PC-9 (cell line): ENCODE data around the gene GPR4. TPM values are rescaled to one million over a fixed set of nuclear protein-coding genes. Genes with fewer than 3 reads are reported as not detected.
A peak's percentile ranks its signal among the peaks of the same experiment; 100 is the strongest.

ENCODE experiments used
- BruUV-seq: library from RNA; stranded (reverse); fragments of 400-500 nt; replicated peaks from 2 replicates; lab custom pipeline; 2021; lab: Mats Ljungman, UMichigan
- CTCF ChIA-PET: fragments of 300-600 bp; sonication (Branson Sonifier 250); formaldehyde crosslinking; loops from one replicate; lab custom pipeline; 2022; ENCODE audit warnings: antibody characterized with exemption; lab: Charles Lee
- POLR2A ChIA-PET: fragments of 300-600 bp; sonication (Branson Sonifier 250); formaldehyde crosslinking; loops from one replicate; lab custom pipeline; 2022; ENCODE audit warnings: antibody characterized with exemption; ENCODE audit not compliant: unreplicated experiment; lab: Charles Lee
- DNase-seq, 2 experiments: peaks; one replicate each; pipeline versions ENCODE4 v3.0.0 to v3.0.0-alpha.2; 2015 to 2022; ENCODE audit warnings: mixed read lengths in 1 of 2
- H2AFZ ChIP-seq: fragments of 200-600 bp; sonication (generic); 2 replicates; pipeline ENCODE4 v1.8.1; 2017; ENCODE audit warnings: antibody characterized with exemption
- H3F3A ChIP-seq: fragments of 200-600 bp; sonication (generic); 2 replicates; pipeline ENCODE4 v1.8.1; 2017; ENCODE audit warnings: antibody characterized with exemption, mild to moderate bottlenecking, low read depth; ENCODE audit not compliant: insufficient read depth
- H3K27ac ChIP-seq: fragments of 200-600 bp; sonication (generic); 2 replicates; pipeline ENCODE4 v1.6.1; 2016; ENCODE audit warnings: mixed run types
- H3K27me3 ChIP-seq: fragments of 200-600 bp; sonication (generic); 2 replicates; pipeline ENCODE4 v1.6.1; 2016; ENCODE audit warnings: low read depth, mixed run types; ENCODE audit not compliant: insufficient read depth
- H3K36me3 ChIP-seq: fragments of 200-600 bp; sonication (generic); 2 replicates; pipeline ENCODE4 v1.6.1; 2016; ENCODE audit warnings: low read depth, mixed run types
- H3K4me1 ChIP-seq: fragments of 200-600 bp; sonication (generic); replicated peaks from 2 replicates; pipeline ENCODE4 v1.6.1; 2016; ENCODE audit warnings: mixed run types; ENCODE audit not compliant: insufficient read depth
- H3K4me2 ChIP-seq: fragments of 200-600 bp; sonication (generic); 2 replicates; pipeline ENCODE4 v1.6.1; 2017; ENCODE audit warnings: mixed run types
- H3K4me3 ChIP-seq: fragments of 200-600 bp; sonication (generic); 2 replicates; pipeline ENCODE4 v1.6.1; 2016; ENCODE audit warnings: mixed run types
- H3K79me2 ChIP-seq: fragments of 200-600 bp; sonication (generic); 2 replicates; pipeline ENCODE4 v1.6.1; 2017; ENCODE audit warnings: low read depth, mixed run types
- H3K9me2 ChIP-seq: fragments of 200-600 bp; sonication (generic); 2 replicates; pipeline ENCODE4 v1.8.1; 2017; ENCODE audit warnings: mild to moderate bottlenecking; ENCODE audit not compliant: insufficient read depth
- H3K9me3 ChIP-seq: fragments of 200-600 bp; sonication (generic); 2 replicates; pipeline ENCODE4 v1.8.1; 2016; ENCODE audit warnings: low read depth; ENCODE audit not compliant: insufficient read depth
- H4K20me1 ChIP-seq: fragments of 200-600 bp; sonication (generic); 2 replicates; pipeline ENCODE4 v1.8.1; 2017; ENCODE audit not compliant: insufficient read depth
- CTCF ChIP-seq: fragments of 200-600 bp; sonication (generic); conservative IDR thresholded peaks from 2 replicates; pipeline ENCODE4 v1.6.1; 2017; ENCODE audit warnings: mixed run types, antibody characterized with exemption, mild to moderate bottlenecking, moderate library complexity
- EZH2 ChIP-seq: fragments of 200-600 bp; sonication (generic); IDR thresholded peaks from 2 replicates; pipeline ENCODE4 v1.8.0; 2017; ENCODE audit warnings: antibody characterized with exemption, low read depth
- intact Hi-C: fragments of 100-400 bp; cut with micrococcal nuclease; formaldehyde crosslinking; loops from one replicate; pipeline ENCODE4 v1.10.0; 2022; ENCODE audit not compliant: unreplicated experiment
- total RNA-seq: library from RNA; stranded (reverse); gene quantifications from 2 replicates; pipeline ENCODE4 v1.2.3, GENCODE V29; 2021

Gene GPR4
- total RNA-seq, 1 experiment from 2014 or later = not detected

- BruUV-seq = no TSS peak
- ChIA-PET CTCF (interaction anchor here (0.5 to 1.2 kb wide), 4 partner anchors 8 to 338 kb away, joined by 5 to 13 read pairs (median 8); no protein-coding TSS in a partner anchor), POLR2A (interaction anchor here (0.7 kb wide), 1 partner anchor 32 kb away, joined by 8 read pairs; no protein-coding TSS in a partner anchor)
- DNase-seq = peak; percentile 74 to 76
- Histone ChIP-seq H3K27me3 (no peaks in the 10 kb centered on the region), H3K27ac (no peak overlapping the region), H3K9me3 (no peaks in the 10 kb centered on the region), H3K4me1 (peaks cover 14% of the 10 kb centered on the region), H2AFZ (peak overlapping the region; percentile 29; the same call in 1 of the 2 replicates), H4K20me1 (no peaks in the 10 kb centered on the region), H3K9me2 (no peaks in the 10 kb centered on the region), H3F3A (peaks cover 37% of the 10 kb centered on the region), H3K4me3 (peak overlapping the region; percentile 40; the same call in 1 of the 2 replicates), H3K4me2 (peak overlapping the region; percentile 66), H3K36me3 (no peaks in the 10 kb centered on the region), H3K79me2 (no peaks in the 10 kb centered on the region)
- TF ChIP-seq EZH2 = no peak
- TF ChIP-seq CTCF = no peak
- intact Hi-C loops = no loop called here
These were observed 43.8 kb upstream of the GPR4 start for GRCh38 chr19:45645631-45646344.

- peaks cover 20% of the 10 kb centered on the region for H3K4me1 ChIP-seq
- BruUV-seq = no TSS peak
- H3K4me3 ChIP-seq = peak overlapping the region; percentile 40; the same call in 1 of the 2 replicates
- H3K4me2 ChIP-seq = peak overlapping the region; percentile 66
- ChIA-PET CTCF (interaction anchor here (0.5 to 1.2 kb wide), 3 partner anchors 8 to 337 kb away, joined by 6 to 13 read pairs (median 9); no protein-coding TSS in a partner anchor), POLR2A (no interaction called here)
- peaks cover 44% of the 10 kb centered on the region for H3F3A ChIP-seq
- no peaks in the 10 kb centered on the region for H3K79me2 ChIP-seq
- no peaks in the 10 kb centered on the region for H3K36me3 ChIP-seq
- no peaks in the 10 kb centered on the region for H4K20me1 ChIP-seq
- H2AFZ ChIP-seq = no peak overlapping the region
- no peak overlapping the region for H3K27ac ChIP-seq
- TF ChIP-seq EZH2 = no peak
- no peak for TF ChIP-seq CTCF
- H3K27me3 ChIP-seq = no peaks in the 10 kb centered on the region
- H3K9me3 ChIP-seq = no peaks in the 10 kb centered on the region
- no peaks in the 10 kb centered on the region for H3K9me2 ChIP-seq
- intact Hi-C loops = no loop called here
- DNase-seq = no peak
These were observed 43.1 kb upstream of the GPR4 start for GRCh38 chr19:45645068-45645630.

GRCh38 chr19:45643927-45644771 is 42.1 kb upstream of the GPR4 start:
- no peak overlapping the region for H3K27ac ChIP-seq
- H2AFZ ChIP-seq = no peak overlapping the region
- no peak for DNase-seq
- H3F3A ChIP-seq = peaks cover 52% of the 10 kb centered on the region
- peaks cover 28% of the 10 kb centered on the region for H3K4me1 ChIP-seq
- BruUV-seq = no TSS peak
- H3K9me2 ChIP-seq = no peaks in the 10 kb centered on the region
- H3K9me3 ChIP-seq = no peaks in the 10 kb centered on the region
- POLR2A ChIA-PET = no interaction called here
- no peak overlapping the region for H3K4me3 ChIP-seq
- no peaks in the 10 kb centered on the region for H3K27me3 ChIP-seq
- intact Hi-C loops = loop anchor here (1.0 to 5.0 kb wide), 7 partner anchors 37 to 159 kb away; partner anchors contain the start of genes OPA3 and VASP
- H3K36me3 ChIP-seq = no peaks in the 10 kb centered on the region
- no peak overlapping the region for H3K4me2 ChIP-seq
- no peaks in the 10 kb centered on the region for H3K79me2 ChIP-seq
- CTCF ChIA-PET = interaction anchor here (0.6 to 0.8 kb wide), 5 partner anchors 27 to 125 kb away, joined by 3 to 19 read pairs (median 3); no protein-coding TSS in a partner anchor
- TF ChIP-seq CTCF (no peak), EZH2 (no peak)
- H4K20me1 ChIP-seq = no peaks in the 10 kb centered on the region
